MM.1S (cell line): ENCODE results near the gene DLGAP1.

ENCODE experiments used
- DNase-seq: peaks from one replicate; pipeline ENCODE4 v3.0.0-alpha.2; 2015
- H2AFZ ChIP-seq: fragments of 300-600 bp; sonication (generic); 2 replicates; pipeline ENCODE4 v1.6.0; 2016; ENCODE audit warnings: antibody characterized with exemption, low read length
- H3F3A ChIP-seq: fragments of 300-600 bp; sonication (generic); 2 replicates; pipeline ENCODE4 v1.6.1; 2016; ENCODE audit warnings: mild to moderate bottlenecking, antibody characterized with exemption, low read length, moderate library complexity, mixed read lengths; ENCODE audit not compliant: insufficient read depth
- H3K27ac ChIP-seq: fragments of 300-600 bp; sonication (generic); 2 replicates; pipeline ENCODE4 v1.5.1; 2016; ENCODE audit warnings: mild to moderate bottlenecking, low read length
- H3K27me3 ChIP-seq: fragments of 300-600 bp; sonication (generic); replicated peaks from 2 replicates; pipeline ENCODE4 v1.6.0; 2016; ENCODE audit warnings: low read length; ENCODE audit not compliant: insufficient read depth
- H3K36me3 ChIP-seq: fragments of 300-600 bp; sonication (generic); replicated peaks from 2 replicates; pipeline ENCODE4 v1.6.1; 2016; ENCODE audit warnings: mild to moderate bottlenecking, low read length, mixed read lengths; ENCODE audit not compliant: insufficient read depth
- H3K4me1 ChIP-seq: fragments of 300-600 bp; sonication (generic); 2 replicates; pipeline ENCODE4 v1.6.1; 2016; ENCODE audit warnings: low read length, mixed read lengths
- H3K4me2 ChIP-seq: fragments of 300-600 bp; sonication (generic); 2 replicates; pipeline ENCODE4 v1.6.0; 2016; ENCODE audit warnings: low read depth, low read length
- H3K4me3 ChIP-seq: fragments of 300-600 bp; sonication (generic); 2 replicates; pipeline ENCODE4 v1.5.1; 2016; ENCODE audit warnings: low read length, mixed read lengths
- H3K79me2 ChIP-seq: fragments of 300-600 bp; sonication (generic); 2 replicates; pipeline ENCODE4 v1.6.1; 2016; ENCODE audit warnings: mixed run types, low read length, mixed read lengths
- H3K9ac ChIP-seq: fragments of 300-600 bp; sonication (generic); 2 replicates; pipeline ENCODE4 v1.6.1; 2016; ENCODE audit warnings: low read length, mixed read lengths
- H3K9me2 ChIP-seq: fragments of 300-600 bp; sonication (generic); replicated peaks from 2 replicates; pipeline ENCODE4 v1.6.1; 2016; ENCODE audit warnings: mild to moderate bottlenecking, low read length, mixed read lengths; ENCODE audit not compliant: insufficient read depth
- H3K9me3 ChIP-seq: fragments of 300-600 bp; sonication (generic); replicated peaks from 2 replicates; pipeline ENCODE4 v1.6.1; 2016; ENCODE audit warnings: mild to moderate bottlenecking, low read length, mixed read lengths; ENCODE audit not compliant: insufficient read depth
- H4K20me1 ChIP-seq: fragments of 300-600 bp; sonication (generic); 2 replicates; pipeline ENCODE4 v1.6.1; 2016; ENCODE audit warnings: mild to moderate bottlenecking, low read length, moderate library complexity, mixed read lengths; ENCODE audit not compliant: insufficient read depth
- EZH2 ChIP-seq: fragments of 300-600 bp; sonication (generic); optimal IDR thresholded peaks from 2 replicates; pipeline ENCODE3; 2017; ENCODE audit warnings: low read depth, mild to moderate bottlenecking, antibody characterized with exemption, low read length, mixed read lengths
- EZH2phosphoT487 ChIP-seq: fragments of 300-600 bp; sonication (generic); IDR thresholded peaks from 2 replicates; pipeline ENCODE4 v1.6.1; 2018; ENCODE audit warnings: antibody characterized with exemption, low read length
- TF ChIP-seq, protein P1 (sequence below): fragments of 300-600 bp; sonication (generic); IDR thresholded peaks from 2 replicates; pipeline ENCODE4 v1.5.1; 2016; ENCODE audit warnings: antibody characterized with exemption, low read length, mixed read lengths

Gene DLGAP1

DNA sequence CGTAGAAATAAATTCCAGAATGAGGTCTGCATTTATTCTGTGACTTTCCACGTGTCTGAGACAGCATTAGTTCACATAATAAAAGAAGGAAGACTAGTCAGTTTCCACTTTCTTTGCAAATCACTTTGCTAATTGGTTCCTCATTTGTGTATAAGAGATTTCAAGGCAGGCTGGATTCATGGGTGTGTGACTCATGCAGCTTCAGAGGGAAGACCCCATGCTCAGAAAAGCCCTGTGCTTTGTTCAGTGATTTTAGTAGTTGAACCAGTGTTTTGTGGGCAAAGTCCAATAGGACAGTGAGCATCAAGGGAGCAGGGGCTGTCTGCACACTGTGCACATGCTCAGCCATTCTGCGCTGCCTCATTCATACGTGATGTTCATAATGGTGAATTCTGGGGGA lies 297.8 kb downstream of the DLGAP1 start:
- Histone ChIP-seq H3K9me2 (no peaks in the 10 kb centered on the region), H4K20me1 (no peaks in the 10 kb centered on the region), H3F3A (no peaks in the 10 kb centered on the region), H3K27me3 (no peaks in the 10 kb centered on the region), H3K4me2 (no peak overlapping the region), H3K36me3 (no peaks in the 10 kb centered on the region), H3K9ac (no peak overlapping the region), H2AFZ (no peak overlapping the region), H3K27ac (no peak overlapping the region), H3K9me3 (no peaks in the 10 kb centered on the region), H3K79me2 (no peaks in the 10 kb centered on the region), H3K4me3 (no peak overlapping the region), H3K4me1 (no peaks in the 10 kb centered on the region)
- DNase-seq, result no peak
- TF ChIP-seq, protein P1, sequence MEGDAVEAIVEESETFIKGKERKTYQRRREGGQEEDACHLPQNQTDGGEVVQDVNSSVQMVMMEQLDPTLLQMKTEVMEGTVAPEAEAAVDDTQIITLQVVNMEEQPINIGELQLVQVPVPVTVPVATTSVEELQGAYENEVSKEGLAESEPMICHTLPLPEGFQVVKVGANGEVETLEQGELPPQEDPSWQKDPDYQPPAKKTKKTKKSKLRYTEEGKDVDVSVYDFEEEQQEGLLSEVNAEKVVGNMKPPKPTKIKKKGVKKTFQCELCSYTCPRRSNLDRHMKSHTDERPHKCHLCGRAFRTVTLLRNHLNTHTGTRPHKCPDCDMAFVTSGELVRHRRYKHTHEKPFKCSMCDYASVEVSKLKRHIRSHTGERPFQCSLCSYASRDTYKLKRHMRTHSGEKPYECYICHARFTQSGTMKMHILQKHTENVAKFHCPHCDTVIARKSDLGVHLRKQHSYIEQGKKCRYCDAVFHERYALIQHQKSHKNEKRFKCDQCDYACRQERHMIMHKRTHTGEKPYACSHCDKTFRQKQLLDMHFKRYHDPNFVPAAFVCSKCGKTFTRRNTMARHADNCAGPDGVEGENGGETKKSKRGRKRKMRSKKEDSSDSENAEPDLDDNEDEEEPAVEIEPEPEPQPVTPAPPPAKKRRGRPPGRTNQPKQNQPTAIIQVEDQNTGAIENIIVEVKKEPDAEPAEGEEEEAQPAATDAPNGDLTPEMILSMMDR, result no peak
- TF ChIP-seq EZH2, result no peak

DNA sequence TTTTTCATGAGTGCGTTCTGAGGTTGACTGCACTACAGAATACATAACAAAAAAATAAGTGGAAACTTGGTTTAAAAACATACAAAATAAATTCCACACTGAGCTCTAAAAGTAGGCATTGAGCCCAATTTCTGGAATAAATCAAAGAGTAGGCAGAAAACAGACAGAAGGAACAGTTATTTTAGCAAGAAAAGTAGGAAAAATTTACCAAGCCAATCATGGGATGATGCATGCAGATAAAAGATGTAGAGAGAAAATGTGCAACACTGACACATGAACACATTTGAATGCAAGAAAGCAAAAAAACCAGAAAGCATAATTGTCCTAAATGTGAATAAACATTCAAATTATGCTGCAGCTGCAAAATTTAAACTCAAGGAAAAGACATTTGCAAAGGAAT lies 308.3 kb downstream of the DLGAP1 start:
- H3K36me3 ChIP-seq, result no peaks in the 10 kb centered on the region

GRCh38 chr18:4144201-4144600 lies 310.9 kb downstream of the DLGAP1 start:
- H3K4me2 ChIP-seq, result no peak overlapping the region
- no peaks in the 10 kb centered on the region for H3F3A ChIP-seq
- no peak for DNase-seq
- H3K9me2 ChIP-seq, result no peaks in the 10 kb centered on the region
- no peaks in the 10 kb centered on the region for H3K79me2 ChIP-seq
- TF ChIP-seq EZH2phosphoT487, result no peak
- TF ChIP-seq, protein P1, result no peak
- TF ChIP-seq EZH2, result no peak
- H3K9me3 ChIP-seq, result no peaks in the 10 kb centered on the region
- no peak overlapping the region for H3K4me3 ChIP-seq
- no peak overlapping the region for H3K27ac ChIP-seq
- no peak overlapping the region for H3K9ac ChIP-seq
- H2AFZ ChIP-seq, result no peak overlapping the region
- H3K36me3 ChIP-seq, result no peaks in the 10 kb centered on the region
- no peaks in the 10 kb centered on the region for H3K4me1 ChIP-seq
- H4K20me1 ChIP-seq, result no peaks in the 10 kb centered on the region
- no peaks in the 10 kb centered on the region for H3K27me3 ChIP-seq

More for the DNA sequence above, 308.3 kb downstream of the DLGAP1 start:
- Histone ChIP-seq H3K79me2 (no peaks in the 10 kb centered on the region), H4K20me1 (no peaks in the 10 kb centered on the region), H3K9me2 (no peaks in the 10 kb centered on the region), H2AFZ (no peak overlapping the region), H3K4me1 (no peaks in the 10 kb centered on the region), H3K9ac (no peak overlapping the region), H3K4me2 (no peak overlapping the region), H3K27me3 (no peaks in the 10 kb centered on the region), H3K27ac (no peak overlapping the region), H3K9me3 (no peaks in the 10 kb centered on the region), H3K4me3 (no peak overlapping the region), H3F3A (no peaks in the 10 kb centered on the region)
- no peak for DNase-seq
- TF ChIP-seq, protein P1, result no peak
- TF ChIP-seq EZH2phosphoT487 (no peak), EZH2 (no peak)
